GM12891 (cell line): ENCODE measurements around the gene BICD1.

Experiments used
- POLR2A ChIP-seq: IDR thresholded peaks from 2 replicates; pipeline ENCODE4 v1.6.1; 2011; ENCODE audit warnings: low read depth, low read length, control low read depth
- TAF1 ChIP-seq: IDR thresholded peaks from 2 replicates; pipeline ENCODE4 v1.6.1; 2011; ENCODE audit warnings: low read depth, low read length, control low read depth

DNA sequence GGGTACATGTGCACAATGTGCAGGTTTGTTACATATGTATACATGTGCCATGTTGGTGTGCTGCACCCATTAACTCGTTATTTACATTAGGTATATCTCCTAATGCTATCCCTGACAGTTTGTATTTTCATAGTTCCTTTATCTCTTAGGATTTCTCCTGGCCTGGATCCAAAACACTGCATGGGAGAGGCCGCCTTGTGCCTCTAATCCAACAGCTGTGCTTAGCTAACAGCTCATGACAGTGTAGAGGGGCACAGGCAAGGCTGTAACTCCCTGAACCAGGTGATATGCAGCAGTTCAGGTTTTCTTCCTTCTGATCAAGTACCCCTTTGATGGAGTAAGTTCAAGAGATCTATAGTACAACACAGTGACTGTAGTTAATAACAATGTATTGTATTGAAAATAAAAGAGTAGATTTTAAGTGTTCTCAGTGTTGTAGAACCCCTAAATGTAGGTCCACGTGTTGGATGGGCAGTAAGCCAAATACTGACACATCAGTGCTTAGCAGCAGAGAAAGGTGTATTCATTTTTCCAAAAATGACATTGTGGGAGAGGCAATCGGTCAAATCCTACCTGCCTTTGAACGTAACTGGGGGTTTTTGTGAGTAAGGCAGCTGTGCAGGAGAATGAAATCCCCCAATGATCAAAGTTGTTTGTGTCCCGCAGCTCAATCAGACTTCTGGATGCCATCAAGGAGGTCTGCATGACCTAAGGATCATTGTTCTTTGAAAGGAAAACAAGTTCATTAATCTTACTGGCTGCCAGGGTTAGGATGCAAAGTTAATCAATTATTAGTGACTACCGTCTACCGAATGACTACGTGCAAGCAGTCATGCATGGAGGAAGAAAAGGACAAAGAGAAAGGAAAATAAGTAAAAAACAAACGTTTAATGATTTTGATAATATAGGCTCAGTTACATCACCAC is 203.4 kb downstream of the BICD1 start:
- TF ChIP-seq POLR2A (no peak), TAF1 (no peak)
